NCI-H1417 treated with DMSO at 0.1 percent for 48 hours (cell line): ENCODE measurements around the gene DGCR2.
"Not testable (repeated sequence)": the region's sequence is repeated elsewhere in the genome, so short reads cannot be mapped to it uniquely, and the experiment has no call there.

ENCODE experiments used
- DNase-seq: peaks from one replicate; lab custom pipeline; 2025; lab: John Stamatoyannopoulos, UW

DGCR2 gene

DNA sequence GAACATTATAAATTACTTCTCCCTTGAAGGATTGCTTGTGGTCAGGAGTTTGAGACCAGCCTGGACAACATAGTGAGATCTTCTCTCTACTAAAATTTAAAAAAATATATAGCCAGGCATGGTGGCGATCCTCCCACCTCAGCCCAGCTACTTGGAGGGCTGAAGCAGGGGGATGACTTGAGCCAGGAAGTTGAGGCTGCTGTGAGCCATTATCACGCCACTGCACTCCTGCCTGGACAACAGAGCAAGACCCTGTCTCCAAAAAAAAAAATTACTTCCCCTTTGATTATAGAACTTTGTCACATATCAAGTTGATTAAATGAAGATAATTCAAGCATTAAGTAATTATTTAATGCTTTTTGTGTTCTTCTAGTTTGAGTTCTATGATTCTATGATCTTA, 121.0 kb downstream of the DGCR2 start:
- no peak for DNase-seq

DNA sequence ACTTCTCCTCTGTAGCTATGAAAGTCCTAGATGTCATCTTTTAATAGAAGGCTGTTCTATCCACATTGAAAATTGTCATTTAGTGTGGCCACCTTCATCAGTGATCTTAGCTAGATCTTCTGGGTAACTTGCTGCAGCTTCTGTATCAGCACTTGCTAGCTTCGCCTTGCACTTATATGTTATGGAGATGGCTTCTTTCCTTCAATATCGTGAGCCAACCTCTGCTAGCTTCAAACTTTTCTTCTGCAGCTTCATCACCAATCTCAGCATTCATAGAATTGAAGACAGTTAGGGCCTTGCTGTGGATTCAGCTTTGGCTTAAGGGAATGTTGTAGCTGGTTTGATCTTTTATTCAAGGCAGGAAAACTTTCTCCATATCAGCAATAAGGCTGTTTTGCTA, 122.1 kb downstream of the DGCR2 start:
- not testable (repeated sequence) for DNase-seq

DNA sequence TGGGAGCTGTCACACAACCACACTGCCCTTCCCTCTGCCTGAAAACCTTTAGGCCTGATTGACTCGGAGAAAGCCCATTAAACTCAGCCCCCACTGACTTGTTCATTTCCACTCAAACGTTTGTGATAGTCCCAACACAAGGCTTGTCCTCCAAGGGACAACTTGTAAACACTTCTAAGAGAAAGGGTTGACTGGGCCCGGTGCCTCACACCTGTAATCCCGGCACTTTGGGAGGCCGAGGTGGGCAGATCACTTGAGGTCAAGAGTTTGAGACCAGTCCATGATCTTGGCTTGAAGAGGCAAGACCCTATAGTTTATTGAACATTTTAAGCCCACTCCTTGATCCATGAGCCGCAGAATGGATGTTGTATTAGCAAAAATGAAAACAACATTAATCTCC, 122.8 kb downstream of the DGCR2 start:
- DNase-seq, result no peak

DNA sequence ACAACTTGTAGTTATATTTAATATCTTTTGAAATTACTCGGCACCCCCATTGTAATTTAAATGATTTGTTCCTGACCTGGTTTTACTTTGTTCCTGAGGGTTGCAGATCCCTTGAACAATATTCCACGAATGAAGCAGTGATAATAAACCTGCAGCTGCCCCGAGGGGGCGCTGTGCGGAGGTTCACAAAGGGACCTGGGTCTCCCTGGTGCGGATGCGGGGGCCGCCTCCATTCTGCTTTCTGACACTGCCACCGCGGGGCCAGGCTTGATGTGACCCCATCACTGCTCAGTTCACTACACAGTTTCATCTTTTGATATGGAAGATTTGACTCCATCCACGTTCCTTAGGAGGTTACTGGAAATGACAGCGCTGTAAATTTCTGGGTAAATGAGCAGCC, 123.2 kb downstream of the DGCR2 start:
- no peak for DNase-seq

DNA sequence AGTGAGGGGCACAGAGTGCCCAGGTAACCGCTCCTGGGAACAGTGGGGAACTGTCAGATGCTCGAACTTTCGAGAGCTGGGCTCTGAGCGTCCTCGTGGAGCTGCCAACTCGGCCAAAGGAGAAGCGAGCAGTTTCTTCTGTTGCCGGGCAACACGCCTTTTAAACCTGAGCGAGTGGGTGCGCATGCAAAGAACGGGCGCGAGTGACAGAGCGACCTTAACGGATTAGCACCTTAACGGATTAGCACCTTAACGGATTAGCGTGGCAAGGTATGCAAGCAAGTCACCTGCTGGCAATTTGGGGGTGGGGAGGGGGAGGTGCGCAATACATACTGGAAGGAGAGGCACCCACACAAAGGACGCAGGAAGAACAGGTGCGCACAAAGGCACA, 124.3 kb downstream of the DGCR2 start:
- no peak for DNase-seq

DNA sequence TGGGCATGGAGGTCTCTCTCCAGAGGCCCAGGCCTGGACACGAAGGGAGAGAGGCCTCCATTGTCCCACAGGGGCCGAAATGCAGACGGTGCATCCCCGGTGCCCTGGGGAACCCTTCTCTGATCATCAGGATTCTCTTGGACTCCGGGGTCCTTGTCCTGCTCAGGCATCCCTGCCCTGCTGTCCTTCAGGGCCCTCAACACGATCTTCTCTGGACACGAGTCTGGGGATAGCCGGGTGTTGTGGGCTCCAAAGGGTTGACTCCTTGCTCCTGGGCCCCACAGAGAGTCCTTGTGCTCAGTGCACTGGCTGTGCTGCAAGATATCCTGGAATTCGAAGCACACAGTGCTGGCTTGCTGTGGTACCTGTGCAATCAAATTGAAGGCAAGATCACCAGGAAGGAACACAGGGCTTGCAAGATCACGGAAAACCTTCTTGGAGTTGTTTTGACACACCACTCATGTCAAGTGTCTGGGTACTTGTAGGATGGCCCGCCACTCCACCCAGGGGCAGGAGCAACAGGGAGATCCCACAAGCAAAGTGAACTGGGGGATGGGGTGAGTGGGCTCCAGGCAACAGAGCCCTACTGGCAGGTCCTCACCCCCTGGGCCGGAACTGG, 124.8 kb downstream of the DGCR2 start:
- DNase-seq, result no peak

DNA sequence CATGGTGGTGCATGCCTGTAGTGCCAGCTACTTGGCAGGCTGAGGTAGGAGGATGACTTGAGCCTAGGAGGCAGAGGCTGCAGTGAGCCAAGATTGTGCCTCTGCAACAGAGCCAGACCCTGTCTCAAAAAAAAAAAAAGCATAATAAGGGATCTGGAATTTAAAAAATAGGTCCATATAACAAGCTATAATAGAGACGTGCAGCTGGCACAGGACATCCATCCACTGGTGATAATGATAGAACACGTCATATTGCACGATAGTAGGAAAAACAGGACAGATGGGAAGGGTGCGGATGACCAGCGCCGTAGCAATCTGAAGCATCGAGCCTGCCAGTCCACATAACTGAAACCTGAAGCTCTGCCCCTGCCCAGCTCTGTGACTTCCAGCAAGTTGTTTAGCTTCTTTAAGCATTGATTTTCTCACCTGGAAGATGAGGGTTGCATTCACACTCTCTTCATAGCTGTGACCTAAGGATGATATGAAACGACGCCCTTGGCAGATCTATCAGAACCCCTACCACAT, 125.8 kb downstream of the DGCR2 start:
- DNase-seq, result no peak

DNA sequence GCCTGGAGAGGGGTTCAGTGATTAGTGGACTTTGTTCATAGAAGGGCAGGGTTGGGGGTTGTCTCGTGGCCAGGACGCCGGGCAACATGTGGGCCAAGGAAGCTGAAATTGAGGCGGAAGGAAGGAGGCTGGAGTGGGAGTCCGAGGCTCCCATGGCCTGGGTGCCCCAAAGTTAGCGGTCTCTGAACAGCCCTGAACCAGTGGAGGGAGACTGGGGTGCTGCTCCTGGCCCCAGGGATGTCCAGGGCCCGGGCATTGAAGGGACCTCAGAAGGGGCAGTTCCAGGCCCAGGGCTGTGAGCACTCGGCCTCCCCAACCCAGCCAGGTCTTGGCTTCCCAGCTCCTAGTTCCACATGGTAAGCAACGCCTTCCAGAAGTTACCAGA, 126.9 kb downstream of the DGCR2 start:
- no peak for DNase-seq

DNA sequence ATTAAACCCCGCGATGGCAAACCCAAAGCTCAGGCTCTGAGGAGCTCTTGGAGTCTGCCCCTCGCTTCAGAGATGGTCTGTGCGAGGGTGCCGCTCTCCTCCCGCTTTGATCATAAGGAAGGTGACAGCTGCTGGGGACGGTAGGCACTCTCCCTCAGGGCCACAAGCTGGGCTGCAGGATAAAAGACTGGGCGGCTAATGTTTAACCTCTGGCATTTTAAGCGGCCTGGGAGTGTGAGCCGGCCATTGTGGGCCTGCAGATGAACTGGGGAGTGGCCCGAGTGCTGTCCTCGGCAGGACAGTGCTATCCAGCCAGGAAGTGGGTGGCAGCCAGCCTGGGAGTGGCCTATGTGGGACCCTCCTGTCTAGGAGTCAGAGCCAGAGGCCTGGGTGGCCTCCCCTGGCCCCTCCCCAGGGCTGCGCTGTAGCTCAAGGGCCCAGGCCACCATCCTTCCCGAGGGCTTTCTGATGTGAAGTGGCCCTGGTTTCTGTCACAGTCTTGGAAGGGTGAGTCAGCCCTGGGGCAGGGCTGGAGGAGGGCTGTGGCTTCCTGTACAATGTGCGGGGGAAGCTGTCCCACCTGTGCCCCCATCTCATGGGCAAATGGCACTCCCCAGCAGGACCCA, 127.4 kb downstream of the DGCR2 start:
- DNase-seq, result no peak

DNA sequence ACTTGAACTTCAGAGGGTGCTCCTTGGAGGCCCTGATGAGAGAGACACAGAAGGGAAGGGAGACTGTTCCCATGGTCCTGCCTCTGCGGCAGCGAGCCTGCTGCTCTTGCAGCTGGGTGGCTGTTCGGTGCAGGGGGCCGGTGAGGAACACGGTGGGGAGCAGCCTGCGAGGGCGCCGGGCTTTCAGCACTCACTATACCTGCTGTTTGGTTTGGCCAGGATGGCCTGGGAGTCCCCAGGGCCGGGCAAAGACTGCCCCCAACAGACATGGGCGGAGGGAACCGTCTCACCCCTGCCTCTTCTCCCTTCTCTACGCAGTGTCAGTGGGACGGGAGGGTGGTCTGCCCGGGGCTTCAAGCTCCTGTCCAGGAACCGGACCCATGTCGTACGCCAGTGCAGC, 128.2 kb downstream of the DGCR2 start:
- DNase-seq, result no peak

DNA sequence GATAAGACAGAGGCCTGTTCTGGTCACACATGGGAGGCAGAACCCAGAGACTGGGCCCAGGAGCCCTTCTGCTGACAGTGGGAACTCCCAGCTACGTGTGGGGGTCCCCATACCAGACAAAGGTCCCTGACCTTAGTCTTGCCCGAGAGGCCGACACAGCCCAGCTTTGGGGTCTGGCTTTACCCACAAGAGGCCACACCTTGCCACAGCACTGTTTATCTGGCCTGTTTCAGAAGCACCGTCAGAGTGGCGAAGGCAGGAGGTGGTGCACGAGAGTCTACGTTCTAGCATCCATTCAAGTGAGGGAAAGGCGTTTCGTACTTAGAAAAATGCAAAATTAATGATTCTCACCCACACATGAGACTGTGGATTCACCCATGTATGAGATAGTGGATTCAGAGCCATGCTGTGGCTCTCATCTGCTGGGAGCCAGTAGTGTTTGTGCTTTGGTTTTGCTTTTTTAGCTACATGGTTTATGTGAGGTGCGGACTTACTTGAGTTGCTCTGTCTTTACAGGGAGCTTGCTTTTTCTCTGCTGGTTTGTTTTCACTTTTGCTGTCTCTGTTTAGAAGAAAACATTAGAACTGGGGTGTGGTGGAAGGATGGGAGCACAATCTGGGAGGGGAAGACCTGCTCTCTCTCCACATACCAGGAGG, 129.5 kb downstream of the DGCR2 start:
- DNase-seq, result no peak

DNA sequence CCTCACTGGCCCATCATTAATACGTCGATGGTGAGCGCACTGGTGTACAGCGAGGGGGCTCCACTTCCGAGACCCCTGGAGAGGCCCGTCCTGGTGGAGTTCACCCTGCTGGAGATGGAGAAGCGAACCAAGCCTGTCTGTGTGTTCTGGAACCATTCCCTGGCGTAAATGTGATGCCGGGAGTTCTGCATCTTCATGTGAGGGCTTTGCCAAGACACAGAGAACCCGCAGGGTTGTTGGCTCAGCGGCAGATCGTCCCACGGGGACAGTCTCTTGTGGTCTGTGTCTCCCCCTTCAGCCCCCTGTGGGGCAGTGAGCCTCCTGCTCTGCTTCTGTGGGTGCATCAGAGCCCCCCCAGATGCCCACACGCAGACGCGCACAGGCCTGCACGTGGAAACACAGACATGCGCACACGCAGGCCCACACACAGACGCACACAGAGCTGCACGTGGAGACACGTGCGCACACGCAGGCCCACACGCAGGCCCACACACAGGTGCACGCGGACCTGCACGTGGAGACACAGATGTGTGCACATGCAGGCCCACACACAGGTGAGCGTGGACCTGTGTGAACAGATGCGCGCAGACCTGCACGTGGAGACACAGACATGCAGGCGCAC, 130.3 kb downstream of the DGCR2 start:
- no peak for DNase-seq

DNA sequence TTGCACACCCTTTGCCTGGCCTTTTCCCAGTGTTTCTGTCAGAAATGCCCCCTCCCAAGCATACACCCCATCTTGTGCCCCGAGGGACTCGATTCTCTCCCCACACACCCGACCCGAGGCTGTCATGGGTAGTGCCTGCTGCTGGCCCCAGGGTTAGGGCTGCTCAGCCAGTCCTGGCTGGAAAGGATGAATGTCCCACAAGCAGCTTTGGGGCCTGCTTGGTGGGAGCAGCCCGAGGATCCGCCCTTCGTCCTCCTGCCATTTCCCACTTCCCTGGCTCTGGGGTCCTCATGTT, 131.1 kb downstream of the DGCR2 start:
- no peak for DNase-seq

DNA sequence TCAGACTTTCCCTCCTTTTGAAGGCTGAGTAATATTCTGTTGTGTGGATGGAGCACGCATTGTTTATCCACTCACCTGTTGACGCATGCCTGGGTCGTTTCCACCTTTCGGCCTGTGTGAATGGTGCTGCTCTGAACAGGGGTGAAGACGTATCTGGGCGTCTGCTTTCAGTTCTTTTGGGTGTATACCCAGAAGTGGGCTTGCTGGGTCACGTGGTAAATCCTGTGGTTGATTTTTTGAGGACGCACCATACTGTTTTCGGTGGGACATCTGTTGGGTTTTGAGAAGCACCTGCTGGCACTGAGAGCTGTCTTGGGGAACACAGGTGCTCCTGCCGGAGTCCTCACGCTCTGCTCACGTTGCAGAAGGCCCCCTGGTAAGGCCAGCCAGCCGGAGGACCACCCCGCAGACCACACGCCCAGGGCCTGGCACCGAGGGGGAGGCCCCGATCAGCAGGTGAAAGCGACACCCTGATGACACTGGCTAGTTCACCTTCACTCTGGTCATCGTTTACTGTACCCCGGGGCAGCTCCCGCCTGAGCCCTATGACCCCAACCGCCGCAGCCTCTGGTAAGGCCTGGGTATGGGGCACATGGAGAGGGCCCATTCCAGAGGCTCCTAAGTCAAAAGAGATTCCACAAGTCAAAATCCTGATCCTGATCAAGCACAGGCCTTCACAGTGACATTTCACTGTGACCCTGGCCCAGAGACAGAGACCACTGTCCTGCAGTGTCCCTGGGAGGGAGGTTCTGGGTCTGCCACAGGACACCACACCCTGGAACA, 131.7 kb downstream of the DGCR2 start:
- no peak for DNase-seq

DNA sequence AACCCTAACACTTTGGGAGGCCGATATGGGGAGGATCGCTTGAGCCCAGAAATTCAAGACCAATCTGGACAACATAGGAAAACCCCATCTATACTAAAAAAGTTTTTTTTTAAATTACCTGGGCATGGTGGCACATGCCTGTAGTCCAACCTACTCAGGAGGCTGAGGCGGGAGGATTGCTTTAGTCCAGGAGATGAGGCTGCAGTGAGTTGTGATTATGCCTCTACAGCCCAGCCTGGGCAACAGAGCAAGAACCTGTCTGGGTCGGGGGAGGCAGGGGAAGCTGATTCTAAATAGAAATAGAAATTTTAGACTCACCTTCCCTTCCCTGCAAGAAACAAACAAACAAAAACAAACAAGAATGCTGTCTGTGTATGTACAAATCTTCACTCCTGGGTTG, 133.3 kb downstream of the DGCR2 start:
- DNase-seq, result no peak

DNA sequence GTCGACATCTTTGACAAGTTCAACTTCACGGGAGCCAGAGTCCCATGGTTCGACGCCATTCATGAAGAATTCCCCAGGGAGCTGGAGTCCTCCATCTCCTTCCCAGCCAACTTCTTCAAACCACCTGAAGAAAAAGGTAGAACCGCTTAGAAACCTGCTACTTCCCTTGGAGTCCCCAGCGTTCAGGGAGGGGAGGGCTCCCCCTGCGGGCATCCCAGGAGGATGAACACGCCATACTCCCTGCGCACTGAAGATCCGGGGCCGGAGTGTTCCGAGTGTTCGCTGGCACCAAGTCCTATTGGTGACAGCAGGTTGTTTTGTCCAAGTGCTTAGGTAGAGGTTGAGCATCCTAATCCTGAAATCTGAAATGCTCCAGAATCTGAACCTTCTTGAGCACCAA, 134.4 kb downstream of the DGCR2 start:
- no peak for DNase-seq

DNA sequence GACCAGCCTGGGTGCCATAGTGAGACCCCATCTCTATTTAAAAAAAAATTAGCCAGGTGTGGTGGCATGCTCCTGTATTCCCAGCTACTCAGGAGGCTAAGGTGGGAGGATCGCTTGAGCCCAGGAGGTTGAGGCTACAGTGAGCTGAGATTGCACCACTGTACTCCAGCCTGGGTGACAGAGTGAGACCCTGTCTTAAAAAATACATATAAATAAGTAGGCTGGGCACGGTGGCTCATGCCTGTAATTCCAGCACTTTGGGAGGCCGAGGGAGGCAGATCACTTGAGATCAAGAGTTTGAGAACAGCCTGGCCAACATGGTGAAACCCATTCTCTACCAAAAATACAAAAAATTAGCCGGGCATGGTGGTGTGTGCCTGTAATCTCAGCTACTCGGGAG, 135.1 kb downstream of the DGCR2 start:
- DNase-seq, result not testable (repeated sequence)
